GM12891 (cell line): Measurements from ENCODE around the gene WDHD1.

Experiments used
- DNase-seq: peaks from one replicate; pipeline ENCODE4 v3.0.0; 2011; ENCODE audit warnings: low spot score; ENCODE audit not compliant: insufficient read length
- FAIRE-seq: peaks from 2 replicates; lab custom pipeline; 2011; peaks lifted over from hg19 to GRCh38; lab: Jason Lieb, UNC
- PAX5 ChIP-seq: IDR thresholded peaks from 2 replicates; pipeline ENCODE4 v1.6.1; 2011; ENCODE audit warnings: low read length, moderate library complexity, mild to moderate bottlenecking; ENCODE audit not compliant: insufficient read depth, severe bottlenecking
- POLR2A ChIP-seq: IDR thresholded peaks from 2 replicates; pipeline ENCODE4 v1.6.1; 2011; ENCODE audit warnings: low read depth, low read length, control low read depth
- POLR2AphosphoS5 ChIP-seq: IDR thresholded peaks from 2 replicates; pipeline ENCODE4 v1.6.1; 2011; ENCODE audit warnings: low read depth, low read length, control low read depth
- POU2F2 ChIP-seq: IDR thresholded peaks from 2 replicates; pipeline ENCODE4 v1.6.1; 2011; ENCODE audit warnings: low read depth, mild to moderate bottlenecking, control low read depth, low read length, moderate library complexity
- SPI1 ChIP-seq: IDR thresholded peaks from 2 replicates; pipeline ENCODE4 v1.6.1; 2011; ENCODE audit warnings: low read depth, low read length, control low read depth
- TAF1 ChIP-seq: IDR thresholded peaks from 2 replicates; pipeline ENCODE4 v1.6.1; 2011; ENCODE audit warnings: low read depth, low read length, control low read depth

Gene WDHD1

DNA sequence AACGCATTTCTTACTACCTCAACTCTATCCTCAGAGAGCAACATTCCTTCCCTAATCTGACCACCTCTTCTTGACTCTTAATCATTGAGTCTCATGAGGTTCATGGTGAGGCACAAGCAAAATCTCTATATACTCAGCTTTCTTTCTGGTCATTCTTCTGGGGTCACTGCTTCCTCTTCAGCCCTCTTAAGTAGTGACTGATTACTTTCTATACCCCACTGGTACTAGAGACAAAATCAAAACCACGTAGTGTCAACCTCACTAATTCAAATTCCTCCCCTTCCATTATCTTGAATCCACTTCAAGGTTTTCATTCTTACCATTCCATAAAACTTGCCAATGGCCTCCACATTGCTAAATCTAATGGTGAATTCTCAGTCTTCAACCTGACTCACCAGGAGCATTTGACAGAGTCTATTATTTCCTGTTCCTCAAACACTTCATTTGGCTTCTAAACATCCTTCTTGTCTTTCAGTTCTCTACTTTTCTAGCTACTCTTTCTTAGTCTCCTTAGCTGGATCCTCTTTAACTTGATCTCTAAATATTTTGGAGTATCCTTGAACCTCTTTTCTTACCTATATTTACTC, 6.8 kb downstream of the WDHD1 start:
- no peak for TF ChIP-seq POU2F2
- 0 out of 2 replicates have a peak, but pooled peaks have one; percentile 1 for TF ChIP-seq SPI1
- DNase-seq (no peak), FAIRE-seq (no peak)

DNA sequence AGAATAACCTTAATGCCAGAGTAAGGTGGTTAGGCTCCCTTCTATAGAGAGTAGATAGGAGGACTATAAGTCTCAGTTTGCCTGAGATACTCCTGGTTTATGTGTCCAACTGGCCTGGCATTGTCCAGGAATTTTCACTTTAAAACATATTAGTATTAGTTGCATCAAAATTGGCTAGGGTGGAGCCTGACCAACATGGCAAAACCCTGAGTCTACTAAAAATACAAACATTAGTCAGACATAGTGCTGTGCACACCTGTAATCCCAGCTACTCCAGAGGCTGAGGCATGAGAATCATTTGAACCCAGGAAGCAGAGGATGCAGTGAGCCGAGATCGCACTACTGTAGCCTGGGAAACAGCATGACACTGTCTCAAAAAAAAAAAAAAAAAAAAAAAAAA, 11.9 kb downstream of the WDHD1 start:
- TF ChIP-seq POLR2A (no peak), POU2F2 (no peak), SPI1 (no peak), POLR2AphosphoS5 (no peak), TAF1 (no peak), PAX5 (no peak)
- FAIRE-seq (no peak), DNase-seq (no peak)

DNA sequence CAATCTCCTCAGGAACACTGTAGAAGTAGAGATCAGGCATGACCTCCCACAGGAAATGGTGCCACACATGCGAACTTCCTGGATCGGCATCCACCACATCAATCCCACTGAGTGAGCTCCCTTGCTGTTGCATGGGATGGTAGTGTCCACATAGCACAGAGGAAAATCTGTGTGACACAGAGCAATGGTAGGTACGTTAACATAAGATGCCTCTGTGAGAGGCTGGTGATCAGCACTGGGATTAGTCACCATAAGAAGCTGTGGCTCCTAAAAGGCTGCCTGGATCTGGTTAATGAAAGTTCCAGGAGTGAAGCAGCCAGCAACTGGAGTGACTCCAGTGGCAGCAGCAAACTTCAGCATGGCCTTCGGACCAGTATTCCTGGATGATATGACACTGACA, 21.8 kb downstream of the WDHD1 start:
- DNase-seq: no peak
- TF ChIP-seq TAF1: no peak
- no peak for TF ChIP-seq PAX5
- TF ChIP-seq SPI1: no peak
- no peak for TF ChIP-seq POU2F2
- TF ChIP-seq POLR2AphosphoS5: no peak
- TF ChIP-seq POLR2A: no peak
- peak; percentile 5 for FAIRE-seq

DNA sequence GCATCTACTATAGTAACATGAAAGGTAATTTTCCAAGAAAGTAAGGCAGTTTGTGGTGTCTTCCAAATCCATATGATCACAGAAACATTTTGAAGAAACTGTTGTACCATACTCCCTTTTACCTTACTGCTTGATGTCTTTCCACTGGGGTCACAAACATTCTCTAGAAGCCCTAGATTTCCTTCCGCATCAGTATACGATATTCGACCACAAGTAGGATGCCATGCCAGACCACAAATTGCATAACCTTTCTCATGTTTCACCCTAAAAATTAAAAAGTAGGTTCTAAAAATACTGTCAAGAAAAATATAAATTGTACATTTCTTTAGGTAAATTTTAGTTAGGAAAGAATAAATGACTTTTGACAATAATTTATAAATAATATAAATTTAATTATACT, 26.5 kb downstream of the WDHD1 start:
- FAIRE-seq: no peak
- TF ChIP-seq POLR2AphosphoS5: no peak
- no peak for TF ChIP-seq POU2F2
- no peak for TF ChIP-seq POLR2A
- TF ChIP-seq SPI1: no peak
- TF ChIP-seq TAF1: no peak
- TF ChIP-seq PAX5: no peak
- no peak for DNase-seq

DNA sequence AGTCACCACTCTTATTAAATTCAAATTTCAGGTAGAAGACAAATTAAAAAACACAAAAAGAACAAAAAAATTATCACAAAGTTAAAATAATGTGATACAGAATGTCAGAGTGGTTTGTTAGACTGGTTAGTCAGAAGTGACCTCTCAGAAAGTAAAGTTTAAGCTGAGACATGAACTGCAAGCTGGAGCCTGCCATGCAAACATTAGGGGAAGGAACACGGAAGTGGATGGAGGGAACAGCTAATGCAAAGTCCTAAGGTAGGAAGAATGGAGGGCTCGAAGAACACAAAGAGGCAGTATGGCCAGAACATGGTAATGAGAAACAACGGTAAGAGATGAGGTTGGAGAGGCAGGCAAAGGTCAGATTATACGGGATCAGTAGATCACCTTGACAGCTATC, 41.7 kb downstream of the WDHD1 start:
- FAIRE-seq (no peak), DNase-seq (no peak)
- TF ChIP-seq POLR2A (no peak), POU2F2 (no peak), TAF1 (no peak), POLR2AphosphoS5 (no peak), SPI1 (no peak), PAX5 (no peak)

DNA sequence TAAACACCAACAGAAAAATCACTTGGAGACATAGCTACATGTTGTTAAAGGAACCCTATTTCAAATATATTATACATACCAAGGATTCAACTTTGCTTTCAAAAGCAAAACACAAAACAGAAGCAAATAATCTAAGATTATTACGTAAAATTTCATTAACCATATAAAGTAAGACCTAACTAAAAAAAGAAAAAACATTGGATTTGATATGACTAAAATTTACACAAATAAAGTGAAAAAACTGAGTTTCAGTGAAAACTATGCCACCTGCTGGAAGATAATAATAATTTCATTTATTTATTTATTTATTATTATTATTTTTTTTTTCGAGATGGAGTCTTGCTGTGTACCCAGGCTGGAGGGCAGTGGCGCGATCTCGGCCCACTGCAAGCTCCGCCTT, 45.2 kb downstream of the WDHD1 start:
- FAIRE-seq: no peak
- DNase-seq: no peak

DNA sequence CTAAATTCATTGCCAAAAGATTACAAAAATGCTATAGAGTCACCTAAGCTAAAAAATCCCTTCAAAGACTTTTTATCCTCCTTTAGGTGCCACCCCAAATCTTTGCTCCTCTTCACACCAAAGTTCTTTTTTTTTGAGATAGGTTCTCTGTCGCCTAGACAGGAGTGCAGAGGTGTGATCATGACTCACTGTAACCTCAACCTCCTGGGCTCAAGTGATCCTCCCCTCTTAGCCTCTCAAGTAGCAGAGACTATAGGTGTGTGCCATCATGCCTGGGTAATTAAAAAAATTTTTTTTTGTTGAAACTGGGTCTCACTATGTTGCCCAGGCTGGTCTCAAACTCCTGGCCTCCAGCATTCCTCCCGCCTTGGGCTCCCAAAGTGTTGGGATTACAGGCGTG, 47.9 kb downstream of the WDHD1 start:
- no peak for DNase-seq
- no peak for FAIRE-seq
- TF ChIP-seq POU2F2 (no peak), POLR2A (no peak), TAF1 (no peak), PAX5 (no peak), SPI1 (no peak), POLR2AphosphoS5 (no peak)

More for the DNA sequence above, 45.2 kb downstream of the WDHD1 start:
- TF ChIP-seq SPI1: no peak
- no peak for TF ChIP-seq POU2F2

DNA sequence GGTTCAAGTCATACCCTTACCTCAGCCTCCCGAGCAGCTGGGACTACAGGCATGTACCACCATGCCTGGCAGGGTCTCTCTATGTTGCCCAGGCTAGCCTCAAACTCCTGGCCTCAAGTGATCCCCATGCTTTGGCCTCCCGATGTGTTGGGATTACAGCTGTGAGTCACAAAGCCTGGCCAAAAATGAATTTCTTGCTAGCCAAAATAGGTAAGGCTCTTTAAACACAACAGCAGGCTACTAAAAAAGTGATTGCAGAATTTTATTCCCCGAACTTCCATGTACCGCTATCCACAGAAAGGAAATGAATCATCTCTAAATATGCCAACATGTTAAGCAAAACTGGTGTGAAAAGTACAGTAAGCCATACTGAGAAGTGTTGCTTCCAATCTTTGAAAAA, 50.6 kb downstream of the WDHD1 start:
- no peak for TF ChIP-seq SPI1
- no peak for TF ChIP-seq PAX5
- no peak for TF ChIP-seq POLR2A
- no peak for TF ChIP-seq POLR2AphosphoS5
- no peak for TF ChIP-seq POU2F2
- no peak for TF ChIP-seq TAF1
- FAIRE-seq: no peak
- no peak for DNase-seq

DNA sequence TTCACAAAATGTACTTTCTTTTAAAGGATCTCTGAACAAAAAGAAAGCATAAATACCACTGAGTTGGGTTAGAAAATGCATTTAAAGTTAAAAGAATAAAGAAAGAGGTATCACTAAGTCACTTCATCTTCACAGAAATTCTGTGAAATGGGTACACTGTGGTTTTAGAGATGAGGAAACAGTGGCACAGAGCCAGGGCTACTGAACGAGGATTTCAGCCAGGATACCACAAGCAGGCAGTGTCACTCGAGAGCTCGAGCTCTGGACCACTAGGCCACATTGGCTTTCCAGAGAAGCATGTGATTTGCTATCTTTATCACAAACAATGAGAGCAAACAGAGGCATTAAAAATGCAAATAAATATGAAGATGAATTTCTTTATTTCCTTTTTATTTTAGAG, 51.0 kb downstream of the WDHD1 start:
- no peak for FAIRE-seq
- TF ChIP-seq SPI1: no peak
- DNase-seq: no peak

DNA sequence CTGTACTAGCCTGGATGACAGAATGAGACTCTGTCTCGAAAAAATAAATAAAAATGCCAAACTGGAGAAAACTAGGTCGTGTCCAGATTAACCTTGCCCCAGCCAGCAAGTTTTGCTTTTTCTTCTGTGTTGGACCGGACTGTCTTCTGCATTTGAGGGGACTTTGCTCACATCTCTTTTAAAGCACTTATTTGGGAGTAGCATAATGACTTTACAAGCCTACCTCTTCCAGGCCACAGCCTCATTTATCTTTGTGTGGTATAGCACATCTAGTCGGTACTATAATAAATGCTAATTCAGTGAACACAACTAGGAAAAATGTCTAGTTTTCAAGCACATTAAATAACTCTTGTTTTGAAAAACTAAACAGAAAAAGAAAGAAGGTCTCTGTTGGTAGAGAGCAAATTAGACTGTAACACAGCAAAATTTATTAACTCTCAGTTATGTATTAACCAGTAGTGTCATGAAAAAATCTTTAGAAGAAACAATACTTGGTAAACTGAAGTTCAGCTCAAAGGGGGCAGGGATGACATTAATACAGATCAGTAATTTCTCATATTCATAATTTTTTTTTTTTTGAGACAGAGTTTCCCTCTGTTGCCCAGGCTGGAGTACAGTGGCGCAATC, 52.0 kb downstream of the WDHD1 start:
- TF ChIP-seq POLR2A (no peak), TAF1 (no peak), POLR2AphosphoS5 (no peak), SPI1 (no peak), POU2F2 (no peak), PAX5 (no peak)
- DNase-seq (no peak), FAIRE-seq (no peak)

DNA sequence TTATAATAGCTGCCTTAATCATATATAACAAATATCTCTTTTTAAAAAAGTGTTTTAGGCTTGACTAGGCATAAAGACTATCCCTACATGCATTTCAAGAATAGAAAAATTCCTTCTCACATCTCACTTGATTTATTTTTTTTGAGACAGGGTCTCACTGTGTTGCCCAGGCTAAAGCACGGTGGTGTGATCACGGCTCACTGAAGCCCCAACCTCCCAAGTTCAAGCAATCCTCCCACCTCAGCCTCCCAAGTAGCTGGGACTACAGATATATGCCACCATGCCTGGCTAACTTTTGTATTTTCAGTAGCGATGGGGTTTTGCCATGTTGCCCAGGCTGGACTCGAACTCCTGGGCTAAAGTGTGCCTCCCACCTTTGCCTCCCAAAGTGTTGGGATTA, 59.4 kb downstream of the WDHD1 start:
- FAIRE-seq (no peak), DNase-seq (no peak)
- TF ChIP-seq PAX5 (no peak), POU2F2 (no peak), TAF1 (no peak), SPI1 (no peak), POLR2AphosphoS5 (no peak), POLR2A (no peak)
